ENCODE measurements around the gene RAD51B.
"Not testable (repeated sequence)": the region's sequence is repeated elsewhere in the genome, so short reads cannot be mapped to it uniquely, and the experiment has no call there.

Gene RAD51B

DNA sequence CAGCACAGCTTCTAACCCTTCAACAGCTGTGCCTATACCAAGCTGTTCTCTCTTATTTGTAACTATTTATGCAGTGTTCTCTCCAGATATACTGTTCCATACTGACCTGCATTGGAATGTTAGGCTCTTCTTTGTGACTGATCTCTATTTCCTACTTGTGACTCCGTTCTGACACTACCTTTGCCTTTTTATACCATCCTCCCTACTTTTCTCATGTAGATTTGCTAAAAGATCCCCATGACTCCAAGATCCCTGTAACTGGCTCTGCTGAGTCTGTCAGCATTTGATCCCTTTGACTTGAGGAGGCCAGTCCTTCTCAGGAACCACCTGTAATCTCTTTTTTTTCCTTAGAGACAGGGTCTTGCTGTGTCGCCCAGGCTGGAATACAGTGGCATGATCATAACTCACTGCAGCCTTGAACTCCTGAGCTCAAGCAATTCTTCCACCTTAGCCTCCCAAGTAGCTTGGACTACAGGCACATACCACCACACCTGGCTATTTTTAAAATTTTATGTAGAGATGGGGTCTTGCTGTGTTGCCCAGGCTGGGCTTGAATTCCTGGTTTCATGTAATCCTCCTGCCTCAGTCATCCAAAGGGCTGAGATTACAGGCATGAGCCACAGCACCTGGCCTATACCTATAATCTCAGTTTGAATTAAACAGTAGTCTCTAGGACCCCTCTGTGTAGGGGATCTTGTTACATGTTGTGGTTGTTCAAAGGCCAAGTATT is 605.0 kb downstream of the RAD51B start:
- DNase-seq = no peak

DNA sequence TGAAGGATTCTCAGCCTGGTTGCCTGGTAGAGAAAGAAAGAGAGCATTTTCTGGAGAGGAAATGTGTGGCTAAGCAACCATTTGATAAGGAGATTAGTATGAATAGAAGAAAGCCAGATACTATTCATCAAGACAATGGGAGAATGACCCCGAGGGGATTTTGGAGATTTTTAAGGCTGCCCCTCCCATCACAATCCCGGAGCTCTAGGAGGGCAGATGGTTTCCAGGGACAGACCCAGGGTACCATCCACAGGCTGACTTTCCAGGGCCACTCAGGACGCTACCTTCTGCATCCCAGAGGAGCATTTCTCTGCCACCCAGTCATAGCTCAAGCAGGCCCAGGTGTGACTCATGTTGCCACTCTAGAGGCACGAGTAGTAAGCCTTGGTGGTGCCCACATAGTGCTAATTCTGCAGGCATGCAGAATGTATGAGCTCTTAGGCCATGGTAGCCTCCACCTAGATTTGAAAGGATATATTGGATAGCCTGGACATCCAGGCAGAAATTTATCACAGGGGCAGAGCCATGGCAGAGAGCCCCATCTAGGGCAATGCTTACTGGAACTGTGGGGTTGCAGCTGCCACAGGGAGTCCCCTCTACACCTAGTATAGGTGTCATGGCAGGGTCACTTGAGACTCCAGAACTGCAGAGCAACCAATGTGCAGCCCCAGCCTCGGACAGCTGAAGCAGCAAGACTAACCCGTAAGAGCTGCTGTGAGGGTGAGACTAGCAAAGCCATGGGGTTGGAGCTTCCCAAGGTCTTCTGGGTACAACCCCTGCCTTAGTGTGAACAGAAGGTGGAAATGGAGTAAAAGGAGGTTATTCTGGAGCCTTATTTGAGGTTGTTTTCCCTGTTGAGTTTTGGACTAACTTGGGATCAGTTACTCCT is 607.3 kb downstream of the RAD51B start:
- no peak for DNase-seq

DNA sequence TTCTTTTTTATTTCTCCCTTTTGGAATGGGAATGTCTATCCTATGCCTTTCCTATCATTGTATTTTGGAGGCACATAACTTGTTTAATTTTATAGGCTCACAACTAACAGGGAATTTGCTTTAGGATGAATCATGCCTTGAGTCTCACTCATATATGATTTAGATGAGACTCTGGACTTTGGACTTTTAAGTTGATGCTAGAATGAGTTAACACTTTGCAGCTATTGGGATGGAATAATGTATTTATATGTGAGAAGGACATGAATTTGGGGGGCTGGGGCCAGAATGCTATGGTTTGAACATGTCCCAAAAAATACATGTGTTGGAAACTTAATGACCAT is 607.9 kb downstream of the RAD51B start:
- no peak for DNase-seq

DNA sequence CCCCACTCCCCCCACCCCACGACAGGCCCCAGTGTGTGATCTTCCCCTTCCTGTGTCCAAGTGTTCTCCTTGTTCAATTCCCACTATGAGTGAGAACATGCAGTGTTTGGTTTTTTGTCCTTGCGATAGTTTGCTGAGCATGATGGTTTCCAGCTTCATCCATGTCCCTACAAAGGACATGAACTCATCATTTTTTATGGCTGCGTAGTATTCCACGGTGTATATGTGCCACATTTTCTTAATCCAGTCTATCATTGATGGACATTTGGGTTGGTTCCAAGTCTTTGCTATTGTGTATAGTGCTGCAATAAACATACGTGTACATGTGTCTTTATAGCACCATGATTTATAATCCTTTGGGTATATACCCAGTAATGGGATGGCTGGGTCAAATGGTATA is 609.3 kb downstream of the RAD51B start:
- not testable (repeated sequence) for DNase-seq

DNA sequence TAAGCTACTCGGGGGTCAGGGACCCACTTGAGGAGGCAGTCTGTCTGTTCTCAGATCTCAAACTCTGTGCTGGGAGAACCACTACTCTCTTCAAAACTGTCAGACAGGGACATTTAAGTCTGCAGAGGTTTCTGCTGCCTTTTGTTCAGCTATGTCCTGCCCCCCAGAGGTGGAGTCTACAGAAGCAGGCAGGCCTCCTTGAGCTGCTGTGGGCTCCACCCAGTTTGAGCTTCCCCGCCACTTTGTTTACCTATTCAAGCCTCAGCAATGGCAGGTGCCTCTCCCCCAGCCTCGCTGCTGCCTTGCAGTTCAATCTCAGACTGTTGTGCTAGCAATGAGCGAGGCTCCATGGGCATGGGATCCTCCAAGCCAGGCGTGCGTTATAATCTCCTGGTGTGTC is 614.6 kb downstream of the RAD51B start:
- peak; percentile 16 to 28 for DNase-seq

DNA sequence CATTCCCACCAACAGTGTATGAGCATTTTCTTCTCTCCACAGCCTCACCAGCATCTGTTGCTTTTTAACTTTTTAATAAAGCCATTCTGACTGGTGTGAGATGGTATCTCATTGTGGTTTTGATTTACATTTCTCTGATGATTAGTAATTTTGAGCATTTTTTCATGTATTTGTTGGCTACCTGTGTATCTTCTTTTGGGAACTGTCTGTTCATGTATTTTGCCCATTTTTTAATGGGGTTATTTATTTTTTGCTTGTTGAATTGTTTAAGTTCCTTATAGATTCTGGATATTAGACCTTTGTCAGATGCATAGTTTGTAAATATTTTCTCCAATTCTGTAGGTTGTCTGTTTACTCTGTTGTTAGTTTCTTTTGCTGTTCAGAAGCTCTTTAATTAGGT is 616.1 kb downstream of the RAD51B start:
- not testable (repeated sequence) for DNase-seq

DNA sequence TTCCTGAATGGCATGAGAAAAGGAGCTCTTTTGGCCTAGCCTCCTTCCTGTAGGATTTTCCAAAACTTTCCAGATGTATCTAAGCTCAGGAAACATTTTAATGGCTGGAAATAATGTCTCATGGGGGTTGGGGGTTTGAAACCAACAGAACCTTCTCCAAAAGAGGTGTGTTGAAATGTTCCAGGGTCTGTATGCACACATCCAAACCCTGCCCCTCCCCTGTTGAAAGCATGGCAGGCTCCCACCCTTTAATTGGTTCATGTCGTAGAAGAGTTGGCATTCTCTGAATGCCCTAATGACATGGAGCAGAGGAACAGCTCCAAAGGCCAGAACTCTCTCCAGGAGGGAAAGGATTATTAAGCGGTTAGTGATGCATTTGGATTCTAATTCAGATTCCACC is 620.1 kb downstream of the RAD51B start:
- no peak for DNase-seq

DNA sequence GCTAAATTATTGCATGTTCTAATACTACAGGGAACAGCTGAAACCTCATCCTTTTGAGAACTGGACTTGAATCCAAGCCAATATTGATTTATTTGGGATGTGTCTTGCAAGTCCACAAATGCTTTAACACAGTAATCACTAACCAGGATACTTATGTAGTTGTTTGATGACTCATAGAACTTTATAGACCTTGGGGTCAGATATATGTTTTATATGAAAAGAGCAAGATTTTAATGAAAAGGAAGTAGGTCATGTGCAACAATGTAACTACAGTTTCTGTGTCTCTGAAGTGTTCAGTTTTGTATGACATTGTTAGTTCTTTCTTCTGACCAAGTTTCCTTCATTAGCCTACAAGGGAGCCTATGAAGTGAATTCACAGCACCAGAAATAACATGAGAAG is 621.2 kb downstream of the RAD51B start:
- no peak for DNase-seq

DNA sequence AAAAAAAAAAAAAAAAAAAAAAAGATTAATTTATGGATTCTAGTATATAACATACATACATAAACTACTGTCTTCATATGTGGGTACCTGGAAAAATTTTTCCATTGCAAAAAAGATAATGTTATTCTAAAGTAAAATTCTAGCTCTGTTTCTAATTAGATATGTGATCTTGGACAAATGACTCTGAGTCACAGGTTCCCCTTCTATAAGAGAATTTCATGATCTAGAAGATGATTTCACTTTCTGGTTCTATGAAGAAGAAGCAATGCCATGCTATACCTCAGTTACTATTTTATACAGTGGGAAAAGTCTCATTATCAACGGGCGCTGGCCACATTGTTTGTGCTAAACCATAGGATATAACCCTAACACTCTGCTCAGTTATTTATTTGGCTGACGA is 622.0 kb downstream of the RAD51B start:
- no peak for DNase-seq

DNA sequence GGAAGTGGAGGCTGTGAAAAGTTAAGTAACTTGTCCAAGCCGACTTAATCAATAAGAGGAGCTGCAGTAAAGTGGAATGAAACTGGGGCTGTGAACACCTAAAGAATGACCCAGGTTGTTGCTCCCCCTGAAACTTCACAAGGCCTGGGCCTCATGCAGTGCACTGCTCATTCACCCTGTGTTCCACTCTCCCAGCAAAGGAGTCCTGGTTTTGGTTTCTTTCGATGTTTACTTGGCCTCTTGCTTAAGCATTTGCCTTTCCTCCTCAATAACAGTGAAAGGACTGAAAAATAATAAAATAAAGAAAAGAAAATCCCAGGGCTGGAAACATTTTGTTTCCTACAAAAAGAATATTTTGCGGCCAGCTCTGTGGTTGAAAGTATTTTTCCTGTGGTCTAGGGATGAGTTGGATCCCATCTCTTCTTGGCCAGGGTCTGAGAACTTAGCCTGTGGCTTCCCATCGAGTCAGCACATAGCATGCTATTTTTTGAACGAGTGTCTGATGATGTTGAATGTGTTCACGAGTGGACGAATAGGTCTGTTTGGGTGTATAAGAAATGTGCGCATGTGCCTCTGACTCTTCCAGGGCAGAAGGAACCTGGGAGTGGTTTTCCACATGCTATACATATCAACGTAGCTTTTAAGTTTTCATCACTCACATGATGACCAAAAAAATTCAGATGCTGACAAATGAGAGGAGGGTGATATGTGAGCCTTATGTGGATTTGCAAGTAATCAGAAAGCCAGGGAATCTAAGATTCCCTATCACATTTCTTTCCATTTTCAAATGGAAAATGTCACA is 623.5 kb downstream of the RAD51B start:
- DNase-seq = no peak

DNA sequence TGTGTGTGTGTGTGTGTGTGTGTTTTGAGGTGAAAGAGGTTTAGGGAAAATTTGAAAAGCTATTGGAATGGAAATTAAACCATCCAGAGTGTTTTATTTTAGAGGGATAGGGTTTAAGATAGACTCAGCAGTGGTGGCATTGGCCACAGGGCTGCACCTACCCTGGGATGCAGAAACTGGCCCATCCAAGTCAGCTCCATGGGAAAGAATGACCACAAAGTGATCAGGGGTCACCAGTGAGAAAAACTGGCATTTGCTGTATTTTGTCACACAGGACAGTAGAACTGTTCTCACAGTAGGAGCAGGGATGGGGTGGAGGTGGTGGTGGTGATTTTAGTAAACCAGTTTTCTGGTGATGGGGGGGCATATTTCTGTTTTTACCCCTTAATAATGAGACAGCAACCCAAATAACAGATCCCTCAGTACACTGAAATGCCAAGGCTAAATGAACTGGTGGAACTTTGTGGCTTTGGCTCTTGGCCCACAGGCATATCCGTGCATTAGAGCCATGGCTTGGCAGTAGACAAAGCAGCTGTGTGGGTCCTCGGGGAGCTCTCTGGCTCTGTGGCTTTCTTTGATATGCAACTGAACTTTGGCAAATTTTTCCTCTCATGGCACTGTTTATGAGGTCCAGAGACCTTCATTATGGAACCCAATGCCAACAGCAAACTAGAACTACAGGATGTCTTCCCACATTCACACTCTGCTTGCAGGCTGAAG is 625.0 kb downstream of the RAD51B start:
- DNase-seq = no peak

DNA sequence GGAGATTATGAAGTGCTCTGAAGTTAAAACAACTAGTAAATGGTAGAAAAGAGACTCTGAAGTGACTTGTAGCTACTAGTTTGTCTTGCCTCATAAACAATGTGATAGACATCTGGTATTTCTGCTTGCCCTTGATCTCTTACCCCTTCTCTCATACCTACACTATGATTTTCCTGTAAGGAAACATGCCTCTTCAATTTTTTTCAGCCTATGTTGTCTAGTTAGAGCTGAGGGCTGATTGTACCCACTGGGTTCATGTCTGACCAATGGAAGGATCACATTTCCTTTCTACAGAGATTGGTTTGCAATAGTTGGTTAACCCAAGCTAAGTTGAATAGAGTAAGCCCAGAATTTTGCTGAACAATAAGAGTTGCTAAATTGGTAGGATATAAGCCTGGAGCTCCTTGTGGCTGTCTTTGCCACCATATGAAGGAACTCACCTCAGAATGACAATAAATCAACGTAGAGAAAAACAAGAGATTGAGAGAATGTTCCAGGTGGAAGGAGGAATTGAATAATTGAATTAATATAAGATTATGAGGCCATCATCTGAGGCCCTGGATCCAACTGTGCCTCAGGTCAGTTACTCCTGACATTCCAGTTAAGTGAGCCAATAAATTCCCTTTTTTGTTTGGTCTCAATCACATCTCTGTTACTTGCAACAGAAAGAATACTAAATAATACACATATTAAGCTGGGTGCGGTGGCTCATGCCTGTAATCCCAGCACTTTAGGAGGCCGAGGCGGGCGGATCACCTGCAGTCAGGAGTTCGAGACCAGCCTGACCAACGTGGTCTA is 626.9 kb downstream of the RAD51B start:
- no peak for DNase-seq

DNA sequence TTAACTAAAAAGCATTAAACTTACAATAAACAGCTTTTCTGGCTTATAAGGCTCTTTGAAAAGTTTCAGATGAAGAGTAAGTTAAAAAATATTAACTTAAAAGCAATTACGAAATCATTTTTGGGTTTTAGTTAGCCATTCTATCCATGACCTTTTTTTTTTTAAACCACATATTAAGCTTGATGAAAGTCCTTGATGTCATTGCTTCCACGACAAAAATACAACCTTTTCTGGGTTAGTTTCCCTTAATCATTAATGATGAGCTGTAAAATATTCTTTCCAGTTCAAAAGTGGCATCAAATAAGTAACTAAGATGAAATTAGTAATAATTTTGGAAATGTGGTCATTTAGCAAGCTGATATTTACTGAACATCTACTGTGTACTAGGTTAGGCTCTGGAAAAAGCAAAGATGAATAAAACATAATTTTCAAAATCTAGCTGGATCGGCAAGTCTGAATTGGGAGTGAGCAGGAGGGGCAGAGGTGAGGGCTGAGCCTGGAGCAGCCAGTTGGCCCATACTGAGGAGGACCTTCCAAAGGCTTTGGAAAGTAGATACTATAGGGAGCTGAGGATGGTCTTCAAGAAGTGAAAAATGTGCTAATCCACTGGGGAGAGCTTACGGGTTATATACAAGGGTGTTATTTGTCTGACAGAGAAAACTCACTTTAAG is 628.1 kb downstream of the RAD51B start:
- no peak for DNase-seq

DNA sequence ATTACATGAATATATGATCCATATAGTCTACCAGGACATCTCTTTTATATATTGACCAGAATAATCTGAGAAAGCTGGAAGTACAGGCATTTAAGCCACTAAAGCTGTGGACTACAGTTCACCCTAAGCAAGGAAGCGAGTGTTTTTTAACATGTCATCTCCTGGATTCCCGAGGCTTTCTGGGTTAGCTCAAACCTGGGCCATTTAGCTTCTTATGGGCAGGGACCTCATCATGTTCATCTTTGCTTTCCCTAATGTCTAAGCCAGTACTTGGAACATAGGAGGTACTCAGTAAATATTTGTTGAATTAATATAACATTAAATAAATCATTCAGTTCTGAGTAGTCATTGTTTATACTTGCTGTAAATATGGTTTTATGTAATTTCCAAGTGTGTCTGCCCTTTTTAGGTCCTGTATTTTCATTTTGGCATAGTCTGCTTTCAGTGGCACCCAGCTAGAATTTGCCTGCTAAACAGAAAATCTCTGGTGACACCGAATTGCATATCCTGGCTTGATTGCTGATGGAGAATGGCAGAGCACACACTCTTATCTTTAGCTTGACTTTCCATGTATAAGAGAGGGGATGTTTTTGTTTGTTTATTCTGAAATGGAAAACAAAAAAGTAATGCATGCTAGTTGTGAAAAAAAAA is 628.8 kb downstream of the RAD51B start:
- no peak for DNase-seq

DNA sequence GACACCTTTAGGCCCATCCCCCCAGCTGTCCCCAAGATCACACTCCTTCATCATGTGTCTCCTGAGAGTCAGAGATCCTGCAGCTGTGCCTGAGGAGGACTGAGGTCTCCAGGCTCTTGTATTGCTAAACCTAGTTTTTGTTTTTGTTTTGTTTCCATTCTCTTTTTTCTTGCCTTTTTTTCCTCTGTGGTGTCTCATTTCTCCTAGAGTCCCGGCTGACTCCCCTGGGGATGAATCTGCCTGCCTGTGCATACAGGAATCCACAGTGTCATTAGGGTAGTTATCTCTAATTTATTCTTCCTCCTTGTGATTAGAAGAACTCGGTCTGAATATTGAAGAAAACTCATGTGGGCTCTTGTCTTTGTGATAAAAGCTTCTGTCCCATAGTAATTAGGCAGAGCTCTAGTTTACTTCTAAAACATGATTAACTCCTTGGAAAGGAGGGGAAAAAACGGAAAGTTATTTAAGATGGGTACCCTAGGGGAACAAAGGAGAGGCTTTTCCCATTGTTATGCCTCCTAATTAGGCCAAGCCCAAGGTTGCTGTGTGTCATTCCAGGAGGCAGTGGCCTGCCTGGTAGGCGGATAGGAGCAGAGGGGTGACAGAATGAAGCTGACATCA is 630.1 kb downstream of the RAD51B start:
- DNase-seq = no peak

DNA sequence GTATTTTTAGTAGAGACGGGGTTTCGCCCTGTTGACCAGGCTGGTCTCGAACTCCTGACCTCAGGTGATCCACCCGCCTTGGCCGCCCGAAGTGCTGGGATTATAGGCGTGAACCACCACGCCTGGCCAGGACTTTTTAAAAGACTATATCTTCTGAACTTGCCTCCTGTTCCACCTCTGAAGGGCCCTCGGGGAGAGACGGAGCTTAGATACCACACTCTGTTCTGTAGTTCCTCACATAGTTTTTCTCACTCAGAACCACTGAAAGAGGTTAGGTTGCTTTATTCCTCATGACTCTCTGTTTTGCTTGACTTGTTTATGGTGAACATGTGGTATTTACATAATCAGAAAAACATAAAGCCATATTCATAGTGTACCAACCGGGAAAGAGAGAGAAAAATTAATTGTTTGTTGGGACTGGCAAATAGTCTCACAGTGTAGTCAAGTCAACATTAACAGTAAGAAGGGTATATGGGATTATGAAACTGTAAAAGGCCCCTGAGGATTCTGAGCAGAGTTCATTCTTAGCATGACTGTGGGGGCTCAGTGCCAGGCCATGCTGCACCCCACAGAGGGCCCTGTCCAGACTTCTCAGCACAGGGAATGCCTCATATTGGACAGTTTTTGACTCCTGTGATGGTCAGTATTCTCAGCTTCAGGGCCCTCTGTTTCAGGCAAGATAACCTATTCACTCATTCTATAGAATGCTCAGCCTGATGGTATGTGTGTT is 631.0 kb downstream of the RAD51B start:
- no peak for DNase-seq

DNA sequence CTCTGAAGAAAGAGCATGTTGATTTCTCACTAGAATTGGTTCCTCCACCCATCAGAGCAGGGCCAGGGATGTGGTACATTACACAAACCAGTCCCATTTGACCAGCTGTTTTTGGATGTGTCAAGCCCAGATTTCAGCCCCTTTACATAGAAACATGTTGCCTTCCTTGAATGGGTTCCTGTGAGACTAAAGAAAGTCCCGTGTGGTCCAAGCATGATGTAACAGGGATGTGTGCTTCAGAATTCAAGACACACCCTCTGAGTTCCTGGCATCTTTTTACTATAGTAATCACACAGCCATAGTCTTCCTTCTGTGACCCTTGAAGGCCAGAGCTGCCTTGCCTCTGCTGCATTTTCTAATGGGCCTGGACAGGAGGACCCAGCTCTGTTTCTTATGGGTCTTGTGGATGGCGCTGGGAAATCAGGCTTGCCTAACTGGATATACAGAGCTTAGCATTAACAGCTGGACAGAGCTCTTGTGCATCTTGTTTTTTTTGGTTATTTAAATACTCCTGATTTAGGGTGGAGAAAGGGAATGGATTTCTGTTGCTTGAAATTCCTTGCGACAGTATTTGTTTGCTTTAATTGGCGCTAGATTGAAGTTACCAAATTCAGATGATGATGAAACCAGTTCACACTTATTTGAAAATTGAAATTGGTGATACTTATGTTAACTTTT is 632.3 kb downstream of the RAD51B start:
- no peak for DNase-seq

DNA sequence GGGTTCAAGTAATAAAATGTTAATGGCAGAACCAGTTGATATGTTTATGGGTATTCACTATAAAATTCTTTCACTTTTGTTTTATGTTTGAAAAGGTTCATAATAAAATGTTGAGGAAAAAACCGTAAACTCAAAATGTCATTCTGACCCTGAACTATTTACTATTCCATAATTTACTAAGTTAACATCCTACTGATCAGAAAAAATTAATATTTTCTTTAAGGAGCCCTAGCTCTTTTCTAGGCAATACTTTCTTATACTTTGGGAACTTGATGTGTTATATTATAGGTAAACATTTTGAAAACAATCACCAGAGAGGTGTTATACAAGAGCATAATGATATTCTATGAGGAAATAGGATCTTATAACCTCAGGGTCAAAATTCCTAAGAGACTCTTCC is 638.7 kb downstream of the RAD51B start:
- no peak for DNase-seq

DNA sequence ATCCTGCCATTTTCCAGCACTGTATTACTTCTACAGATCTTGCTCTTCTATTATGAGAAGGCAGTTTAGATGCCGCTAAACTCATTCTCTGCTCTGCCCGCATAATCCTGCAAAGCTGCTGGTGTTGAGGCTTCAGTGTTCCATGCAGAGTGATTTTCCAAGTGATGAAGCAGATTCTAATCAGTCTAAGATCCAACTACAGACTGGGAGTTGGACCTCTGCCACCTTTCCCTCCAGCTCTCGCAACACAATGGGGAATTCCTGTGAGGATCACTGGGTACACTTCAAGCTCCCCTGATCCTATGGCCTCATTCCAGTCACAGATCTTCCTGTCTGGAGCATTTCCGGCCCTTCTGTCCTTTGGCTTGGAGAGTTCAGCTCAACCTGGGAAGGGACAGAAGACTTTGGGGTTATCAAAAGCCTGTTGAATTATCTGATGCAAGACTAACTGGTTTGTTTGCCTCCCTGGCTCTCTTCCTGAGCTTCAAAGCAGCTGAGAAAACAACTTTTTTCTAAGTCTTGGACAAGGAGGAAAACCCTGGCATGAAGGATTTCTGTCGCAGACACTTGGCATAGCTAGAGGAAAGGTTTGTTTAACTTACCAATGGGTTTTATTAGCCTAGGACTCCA is 639.4 kb downstream of the RAD51B start:
- DNase-seq = peak; percentile 56 to 60

Measured in SHP77 (cell line).